WTC11 (cell line): Measurements from ENCODE around the gene PARVG. TPM values are rescaled to one million over a fixed set of nuclear protein-coding genes. Genes with fewer than 3 reads are reported as not detected.

ENCODE experiments used
- ATAC-seq: fragments of 200-7000 bp; cut with Tn5 transposase; 2 replicates; pipeline ENCODE4 v1.10.0; 2021; ENCODE audit warnings: mild to moderate bottlenecking, moderate library complexity
- CTCF ChIA-PET: fragments of 300-600 bp; sonication (Branson Sonifier 250); formaldehyde crosslinking; loops from one replicate; lab custom pipeline; 2021; ENCODE audit warnings: antibody characterized with exemption; lab: Charles Lee
- POLR2A ChIA-PET: fragments of 350-600 bp; sonication (Branson Sonifier 250); formaldehyde crosslinking; loops from one replicate; lab custom pipeline; 2021; ENCODE audit warnings: antibody characterized with exemption; lab: Charles Lee
- DNase-seq: peaks from one replicate; pipeline ENCODE4 v3.0.0; 2021; ENCODE audit warnings: low spot score
- H3K27ac Mint-ChIP-seq: 2 replicates; pipeline ENCODE4 v1.8.0; 2021; ENCODE audit warnings: mixed read lengths
- H3K27me3 Mint-ChIP-seq: 2 replicates; pipeline ENCODE4 v1.8.0; 2021; ENCODE audit warnings: low read depth, mild to moderate bottlenecking, moderate library complexity, mixed read lengths
- H3K36me3 Mint-ChIP-seq: 2 replicates; pipeline ENCODE4 v1.8.0; 2021; ENCODE audit warnings: mixed read lengths
- H3K4me1 Mint-ChIP-seq: 2 replicates; pipeline ENCODE4 v1.8.0; 2022; ENCODE audit warnings: mixed read lengths
- H3K4me3 Mint-ChIP-seq: 2 replicates; pipeline ENCODE4 v1.8.0; 2021; ENCODE audit warnings: mild to moderate bottlenecking, moderate library complexity, mixed read lengths
- H3K9me3 Mint-ChIP-seq: 2 replicates; pipeline ENCODE4 v1.8.0; 2021; ENCODE audit warnings: mixed read lengths
- ATF3 ChIP-seq: sonication (generic); formaldehyde crosslinking; conservative IDR thresholded peaks from 2 replicates; pipeline ENCODE4 v1.8.1; 2022; ENCODE audit warnings: mild to moderate bottlenecking, missing genetic modification reagents
- ATF6 ChIP-seq: sonication (generic); formaldehyde crosslinking; IDR thresholded peaks from 2 replicates; pipeline ENCODE4 v1.8.1; 2023; ENCODE audit warnings: mild to moderate bottlenecking, missing genetic modification reagents
- E2F1 ChIP-seq: sonication (generic); formaldehyde crosslinking; IDR thresholded peaks from 2 replicates; pipeline ENCODE4 v1.8.0; 2022; ENCODE audit warnings: mild to moderate bottlenecking, missing genetic modification reagents
- FOXK1 ChIP-seq: sonication (generic); formaldehyde crosslinking; IDR thresholded peaks from 2 replicates; pipeline ENCODE4 v1.8.0; 2022; ENCODE audit warnings: mild to moderate bottlenecking, moderate library complexity, missing genetic modification reagents
- JUN ChIP-seq: sonication (generic); formaldehyde crosslinking; IDR thresholded peaks from 2 replicates; pipeline ENCODE4 v1.8.0; 2023; ENCODE audit warnings: mild to moderate bottlenecking, missing genetic modification reagents
- KAT7 ChIP-seq: sonication (generic); formaldehyde crosslinking; IDR thresholded peaks from 2 replicates; pipeline ENCODE4 v1.8.1; 2023; ENCODE audit warnings: missing genetic modification reagents, mild to moderate bottlenecking, borderline replicate concordance
- NFE2L1 ChIP-seq: sonication (generic); formaldehyde crosslinking; IDR thresholded peaks from 2 replicates; pipeline ENCODE4 v1.8.1; 2023; ENCODE audit warnings: missing genetic modification reagents
- NFYB ChIP-seq: sonication (generic); formaldehyde crosslinking; conservative IDR thresholded peaks from 2 replicates; pipeline ENCODE4 v1.8.0; 2022; ENCODE audit warnings: low read depth, missing genetic modification reagents
- PRRX2 ChIP-seq: fragments of 250-450 bp; sonication (Bioruptor Pico); IDR thresholded peaks from 2 replicates; pipeline ENCODE4 v1.8.0; 2021; ENCODE audit warnings: mild to moderate bottlenecking
- RELA ChIP-seq: sonication (generic); formaldehyde crosslinking; IDR thresholded peaks from 2 replicates; pipeline ENCODE4 v1.8.1; 2022; ENCODE audit warnings: missing genetic modification reagents, mild to moderate bottlenecking, borderline replicate concordance
- RORB ChIP-seq: fragments of 250-450 bp; sonication (Bioruptor Pico); IDR thresholded peaks from 2 replicates; pipeline ENCODE4 v1.9.0; 2021; ENCODE audit warnings: mild to moderate bottlenecking
- SMAD3 ChIP-seq: sonication (generic); formaldehyde crosslinking; IDR thresholded peaks from 2 replicates; pipeline ENCODE4 v1.8.0; 2022; ENCODE audit warnings: missing genetic modification reagents, mild to moderate bottlenecking, borderline replicate concordance
- SP1 ChIP-seq: sonication (generic); formaldehyde crosslinking; conservative IDR thresholded peaks from 2 replicates; pipeline ENCODE4 v1.8.1; 2022; ENCODE audit warnings: missing genetic modification reagents
- TCF7 ChIP-seq: sonication (generic); formaldehyde crosslinking; IDR thresholded peaks from 2 replicates; pipeline ENCODE4 v1.8.0; 2022; ENCODE audit warnings: mild to moderate bottlenecking, low read depth, missing genetic modification reagents, moderate library complexity
- TEAD1 ChIP-seq: sonication (generic); formaldehyde crosslinking; IDR thresholded peaks from 2 replicates; pipeline ENCODE4 v1.8.0; 2022; ENCODE audit warnings: mild to moderate bottlenecking, missing genetic modification reagents
- TP53 ChIP-seq: sonication (generic); formaldehyde crosslinking; IDR thresholded peaks from 2 replicates; pipeline ENCODE4 v1.8.1; 2023; ENCODE audit warnings: mild to moderate bottlenecking, missing genetic modification reagents
- USF1 ChIP-seq: sonication (generic); formaldehyde crosslinking; IDR thresholded peaks from 2 replicates; pipeline ENCODE4 v1.8.0; 2022; ENCODE audit warnings: mild to moderate bottlenecking, missing genetic modification reagents
- ZNF138 ChIP-seq: sonication (generic); formaldehyde crosslinking; conservative IDR thresholded peaks from 2 replicates; pipeline ENCODE4 v1.8.1; 2022; ENCODE audit warnings: mild to moderate bottlenecking, moderate library complexity, missing genetic modification reagents
- ZNF263 ChIP-seq: sonication (generic); formaldehyde crosslinking; IDR thresholded peaks from 2 replicates; pipeline ENCODE4 v1.8.1; 2022; ENCODE audit warnings: low read depth, mild to moderate bottlenecking, moderate library complexity, missing genetic modification reagents
- ZNF396 ChIP-seq: fragments of 250-450 bp; sonication (Bioruptor Pico); IDR thresholded peaks from 2 replicates; pipeline ENCODE4 v1.8.0; 2021; ENCODE audit warnings: mild to moderate bottlenecking, moderate library complexity, borderline replicate concordance
- ZNF512 ChIP-seq: sonication (generic); formaldehyde crosslinking; IDR thresholded peaks from 2 replicates; pipeline ENCODE4 v1.8.1; 2022; ENCODE audit warnings: missing genetic modification reagents, borderline replicate concordance
- ZNF532 ChIP-seq: fragments of 250-450 bp; sonication (Bioruptor Pico); IDR thresholded peaks from 2 replicates; pipeline ENCODE4 v1.9.0; 2021; ENCODE audit warnings: mild to moderate bottlenecking, borderline replicate concordance
- total RNA-seq: library from RNA; stranded (reverse); gene quantifications from 3 replicates; pipeline ENCODE4 v1.2.3, GENCODE V29; 2021

Gene PARVG
- total RNA-seq, 1 experiment from 2014 or later, result 0.94 TPM

GRCh38 chr22:44133161-44133560, 47.6 kb upstream of the PARVG start:
- ChIA-PET POLR2A (no interaction called here), CTCF (interaction anchor here (1.1 kb wide), 1 partner anchor 52 kb away, joined by 3 read pairs; no protein-coding TSS in a partner anchor)
- DNase-seq (no peak), ATAC-seq (no peak)
- H3K27me3 Mint-ChIP-seq, result peaks cover 17% of the 10 kb centered on the region
- H3K4me3 Mint-ChIP-seq, result no peak overlapping the region
- peaks cover 27% of the 10 kb centered on the region for H3K9me3 Mint-ChIP-seq
- peaks cover 17% of the 10 kb centered on the region for H3K4me1 Mint-ChIP-seq
- no peak overlapping the region for H3K27ac Mint-ChIP-seq
- peaks cover 27% of the 10 kb centered on the region for H3K36me3 Mint-ChIP-seq
- TF ChIP-seq NFYB (CRISPR knock-in tag) (no peak), KAT7 (no peak), NFE2L1 (no peak), ATF3 (CRISPR knock-in tag) (no peak), ZNF532 (no peak), E2F1 (no peak)

- no peak for TF ChIP-seq ZNF138 (CRISPR knock-in tag)
- TF ChIP-seq TEAD1 (CRISPR knock-in tag), result no peak
- TF ChIP-seq FOXK1, result no peak
- TF ChIP-seq ATF6, result no peak
- no peak for TF ChIP-seq ATF3 (CRISPR knock-in tag)
- no peak for TF ChIP-seq SP1 (CRISPR knock-in tag)
- TF ChIP-seq RORB, result no peak
- CTCF ChIA-PET, result no interaction called here
- Mint-ChIP-seq H3K4me3 (no peak overlapping the region), H3K27me3 (peaks cover 17% of the 10 kb centered on the region), H3K9me3 (peaks cover 34% of the 10 kb centered on the region), H3K4me1 (peaks cover 17% of the 10 kb centered on the region), H3K36me3 (peaks cover 36% of the 10 kb centered on the region), H3K27ac (no peak overlapping the region)
- no peak for DNase-seq
- POLR2A ChIA-PET, result no interaction called here
- ATAC-seq, result no peak
These were observed 46.7 kb upstream of the PARVG start for GRCh38 chr22:44133901-44134571.

- Mint-ChIP-seq H3K4me3 (no peak overlapping the region), H3K9me3 (peaks cover 35% of the 10 kb centered on the region), H3K27ac (no peak overlapping the region), H3K4me1 (peaks cover 8% of the 10 kb centered on the region), H3K36me3 (peaks cover 38% of the 10 kb centered on the region), H3K27me3 (peaks cover 17% of the 10 kb centered on the region)
- ATAC-seq (no peak), DNase-seq (no peak)
- ChIA-PET CTCF (no interaction called here), POLR2A (interaction anchor here (0.6 kb wide), 1 partner anchor 23 kb away, joined by 3 read pairs; no protein-coding TSS in a partner anchor)
- no peak for TF ChIP-seq ZNF396
- TF ChIP-seq PRRX2 (CRISPR knock-in tag), result no peak
- TF ChIP-seq JUN (CRISPR knock-in tag), result no peak
- no peak for TF ChIP-seq TP53 (CRISPR knock-in tag)
- no peak for TF ChIP-seq NFYB (CRISPR knock-in tag)
- TF ChIP-seq SMAD3 (CRISPR knock-in tag), result no peak
- TF ChIP-seq RELA (CRISPR knock-in tag), result no peak
- no peak for TF ChIP-seq ZNF263 (CRISPR knock-in tag)
- TF ChIP-seq USF1, result no peak
- TF ChIP-seq TCF7 (CRISPR knock-in tag), result no peak
- TF ChIP-seq ZNF512, result no peak
These were observed 44.6 kb upstream of the PARVG start for GRCh38 chr22:44136112-44136511.
